ENCODE data around the gene SFPQ.
A peak's percentile ranks its signal among the peaks of the same experiment; 100 is the strongest.

The SFPQ gene

GRCh38 chr1:35222322-35223083 is 29.6 kb upstream of the SFPQ start:
- no peak for DNase-seq (ENCODE audit: insufficient read length, low spot score)
- no peak for FAIRE-seq
- TF ChIP-seq CTCF (IDR thresholded peaks at IDR 0.05; ENCODE audit: insufficient read depth, missing control alignments) = no peak

- FAIRE-seq (no peak), DNase-seq (ENCODE audit: insufficient read length, low spot score) (peak; percentile 31)
- peak; percentile 25 for TF ChIP-seq CTCF (IDR thresholded peaks at IDR 0.05; ENCODE audit: insufficient read depth, missing control alignments)
Measured at GRCh38 chr1:35220976-35221375, 28.0 kb upstream of the SFPQ start.

GRCh38 chr1:35215346-35215745 is 22.4 kb upstream of the SFPQ start:
- FAIRE-seq (no peak), DNase-seq (ENCODE audit: insufficient read length, low spot score) (no peak)
- no peak for TF ChIP-seq CTCF (IDR thresholded peaks at IDR 0.05; ENCODE audit: insufficient read depth, missing control alignments)

GRCh38 chr1:35211120-35211414 is 18.1 kb upstream of the SFPQ start:
- no peak for FAIRE-seq
- DNase-seq (ENCODE audit: insufficient read length, low spot score) = no peak
- TF ChIP-seq CTCF (IDR thresholded peaks at IDR 0.05; ENCODE audit: insufficient read depth, missing control alignments) = no peak

GRCh38 chr1:35210321-35211119 is 17.6 kb upstream of the SFPQ start:
- TF ChIP-seq CTCF (IDR thresholded peaks at IDR 0.05; ENCODE audit: insufficient read depth, missing control alignments) = no peak
- DNase-seq (ENCODE audit: insufficient read length, low spot score) (no peak), FAIRE-seq (no peak)

- FAIRE-seq (no peak), DNase-seq (ENCODE audit: insufficient read length, low spot score) (no peak)
- no peak for TF ChIP-seq CTCF (IDR thresholded peaks at IDR 0.05; ENCODE audit: insufficient read depth, missing control alignments)
Measured at GRCh38 chr1:35203295-35203694, 10.3 kb upstream of the SFPQ start.
